ENCODE results near the gene ITSN1. TPM values are rescaled to one million over a fixed set of nuclear protein-coding genes. Genes with fewer than 3 reads are reported as not detected.

ITSN1 gene
- total and polyA plus RNA-seq, 7 donors: 10.8 to 45.4 (median 35.7) TPM

GRCh38 chr21:33815143-33815707, 172.9 kb downstream of the ITSN1 start:
- no peak overlapping the region for H3K4me3 ChIP-seq
- DNase-seq: no peak
- peaks cover 8 to 52% (median 10%) of the 10 kb centered on the region in 4 donors for H3K36me3 ChIP-seq
- H3K27ac ChIP-seq: no peak overlapping the region
- H3K4me1 ChIP-seq: peaks cover 0 to 36% (median 13%) of the 10 kb centered on the region in 4 donors
- no peaks in the 10 kb centered on the region for H3K27me3 ChIP-seq
- no peaks in the 10 kb centered on the region for H3K9me3 ChIP-seq
- intact Hi-C loops (cut with DNase I): no loop called here
- 62 to 85% methylated on average over 7 of the region's 7 CpGs for WGBS, 2 donors
- no peak for TF ChIP-seq POLR2A (IDR thresholded peaks at IDR 0.05)
- TF ChIP-seq EP300 (IDR thresholded peaks at IDR 0.05): no peak
- TF ChIP-seq, protein P1, sequence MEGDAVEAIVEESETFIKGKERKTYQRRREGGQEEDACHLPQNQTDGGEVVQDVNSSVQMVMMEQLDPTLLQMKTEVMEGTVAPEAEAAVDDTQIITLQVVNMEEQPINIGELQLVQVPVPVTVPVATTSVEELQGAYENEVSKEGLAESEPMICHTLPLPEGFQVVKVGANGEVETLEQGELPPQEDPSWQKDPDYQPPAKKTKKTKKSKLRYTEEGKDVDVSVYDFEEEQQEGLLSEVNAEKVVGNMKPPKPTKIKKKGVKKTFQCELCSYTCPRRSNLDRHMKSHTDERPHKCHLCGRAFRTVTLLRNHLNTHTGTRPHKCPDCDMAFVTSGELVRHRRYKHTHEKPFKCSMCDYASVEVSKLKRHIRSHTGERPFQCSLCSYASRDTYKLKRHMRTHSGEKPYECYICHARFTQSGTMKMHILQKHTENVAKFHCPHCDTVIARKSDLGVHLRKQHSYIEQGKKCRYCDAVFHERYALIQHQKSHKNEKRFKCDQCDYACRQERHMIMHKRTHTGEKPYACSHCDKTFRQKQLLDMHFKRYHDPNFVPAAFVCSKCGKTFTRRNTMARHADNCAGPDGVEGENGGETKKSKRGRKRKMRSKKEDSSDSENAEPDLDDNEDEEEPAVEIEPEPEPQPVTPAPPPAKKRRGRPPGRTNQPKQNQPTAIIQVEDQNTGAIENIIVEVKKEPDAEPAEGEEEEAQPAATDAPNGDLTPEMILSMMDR (IDR thresholded peaks at IDR 0.05): no peak
- no peak for TF ChIP-seq POLR2AphosphoS5 (IDR thresholded peaks at IDR 0.05)

- Histone ChIP-seq H3K4me1 (peaks cover 0 to 34% (median 7%) of the 10 kb centered on the region in 4 donors), H3K27me3 (no peaks in the 10 kb centered on the region), H3K27ac (no peak overlapping the region), H3K36me3 (peaks cover 8 to 52% (median 10%) of the 10 kb centered on the region in 4 donors), H3K9me3 (no peaks in the 10 kb centered on the region), H3K4me3 (no peak overlapping the region)
- intact Hi-C loops (cut with DNase I): no loop called here
- no peak for DNase-seq
- TF ChIP-seq, protein P1 (IDR thresholded peaks at IDR 0.05): no peak
- TF ChIP-seq POLR2AphosphoS5 (IDR thresholded peaks at IDR 0.05): no peak
- no peak for TF ChIP-seq POLR2A (IDR thresholded peaks at IDR 0.05)
- TF ChIP-seq EP300 (IDR thresholded peaks at IDR 0.05): no peak
- WGBS, 2 donors: 82 to 87% methylated on average over 2 of the region's 2 CpGs
Measured at GRCh38 chr21:33816174-33816573, 173.9 kb downstream of the ITSN1 start.

DNA sequence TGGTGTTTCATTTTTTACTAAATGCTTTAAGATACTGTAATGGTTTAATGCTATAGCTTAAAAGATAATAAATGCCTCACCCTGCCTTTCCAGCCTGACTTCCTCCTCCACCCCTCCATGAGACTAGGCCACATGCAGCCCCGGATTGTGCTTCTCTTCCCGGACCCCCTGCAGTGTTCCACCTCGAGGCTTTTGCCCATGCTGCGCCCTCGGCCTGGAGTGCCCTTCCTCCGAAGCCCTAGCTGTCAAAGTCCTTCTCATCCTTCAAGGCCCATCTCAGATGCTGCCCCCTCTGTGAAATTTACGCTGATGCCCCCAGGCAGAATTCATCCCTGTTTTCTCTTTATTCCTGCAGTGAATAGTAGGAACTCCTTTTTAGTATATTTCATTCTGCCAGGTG, 174.8 kb downstream of the ITSN1 start:
- H3K27me3 ChIP-seq: no peaks in the 10 kb centered on the region
- no peak overlapping the region for H3K4me3 ChIP-seq
- H3K4me1 ChIP-seq: peaks cover 0 to 31% (median 3%) of the 10 kb centered on the region in 4 donors
- WGBS, 2 donors: 86 to 90% methylated on average over 7 of the region's 7 CpGs
- H3K9me3 ChIP-seq: no peaks in the 10 kb centered on the region
- no peak overlapping the region for H3K27ac ChIP-seq
- TF ChIP-seq EP300 (IDR thresholded peaks at IDR 0.05) (no peak), POLR2AphosphoS5 (IDR thresholded peaks at IDR 0.05) (no peak), POLR2A (IDR thresholded peaks at IDR 0.05) (no peak)
- TF ChIP-seq, protein P1 (IDR thresholded peaks at IDR 0.05): no peak
- DNase-seq: no peak
- intact Hi-C loops (cut with DNase I): no loop called here
- H3K36me3 ChIP-seq: peaks cover 8 to 52% (median 10%) of the 10 kb centered on the region in 4 donors

- TF ChIP-seq POLR2AphosphoS5 (IDR thresholded peaks at IDR 0.05): no peak
- no peak for TF ChIP-seq EP300 (IDR thresholded peaks at IDR 0.05)
- TF ChIP-seq POLR2A (IDR thresholded peaks at IDR 0.05): no peak
- TF ChIP-seq, protein P1 (IDR thresholded peaks at IDR 0.05): no peak
- no peaks in the 10 kb centered on the region for H3K9me3 ChIP-seq
- H3K27me3 ChIP-seq: no peaks in the 10 kb centered on the region
- intact Hi-C loops (cut with DNase I): no loop called here
- H3K4me1 ChIP-seq: peaks cover 0 to 30% (median 9%) of the 10 kb centered on the region in 4 donors
- DNase-seq: no peak
- peaks cover 8 to 52% (median 10%) of the 10 kb centered on the region in 4 donors for H3K36me3 ChIP-seq
- 82 to 88% methylated on average over 6 of the region's 6 CpGs for WGBS, 2 donors
- no peak overlapping the region for H3K27ac ChIP-seq
- no peak overlapping the region for H3K4me3 ChIP-seq
Measured at GRCh38 chr21:33817663-33818451, 175.6 kb downstream of the ITSN1 start.
